Ishikawa (cell line): ENCODE data around the gene ATRNL1.

Experiments used
- CEBPB ChIP-seq: IDR thresholded peaks from 2 replicates; pipeline ENCODE4 v1.6.1; 2012
- EP300 ChIP-seq: IDR thresholded peaks from 2 replicates; pipeline ENCODE4 v1.6.1; 2012; ENCODE audit warnings: borderline replicate concordance
- FOXM1 ChIP-seq: IDR thresholded peaks from 2 replicates; pipeline ENCODE4 v1.6.1; 2012; ENCODE audit warnings: low read depth, borderline replicate concordance
- RAD21 ChIP-seq: IDR thresholded peaks from 2 replicates; pipeline ENCODE4 v1.6.1; 2012; ENCODE audit warnings: low read depth
- TAF1 ChIP-seq: IDR thresholded peaks from 2 replicates; pipeline ENCODE4 v1.6.1; 2012; ENCODE audit warnings: low read depth, mild to moderate bottlenecking
- ZBTB7A ChIP-seq: IDR thresholded peaks from 2 replicates; pipeline ENCODE4 v1.6.1; 2012; ENCODE audit warnings: low read depth
- TF ChIP-seq, protein P1 (sequence below): IDR thresholded peaks from 2 replicates; pipeline ENCODE4 v1.6.1; 2012; ENCODE audit warnings: low read depth, mild to moderate bottlenecking
- TF ChIP-seq, protein P2 (sequence below): IDR thresholded peaks from 2 replicates; pipeline ENCODE4 v1.6.1; 2012

DNA sequence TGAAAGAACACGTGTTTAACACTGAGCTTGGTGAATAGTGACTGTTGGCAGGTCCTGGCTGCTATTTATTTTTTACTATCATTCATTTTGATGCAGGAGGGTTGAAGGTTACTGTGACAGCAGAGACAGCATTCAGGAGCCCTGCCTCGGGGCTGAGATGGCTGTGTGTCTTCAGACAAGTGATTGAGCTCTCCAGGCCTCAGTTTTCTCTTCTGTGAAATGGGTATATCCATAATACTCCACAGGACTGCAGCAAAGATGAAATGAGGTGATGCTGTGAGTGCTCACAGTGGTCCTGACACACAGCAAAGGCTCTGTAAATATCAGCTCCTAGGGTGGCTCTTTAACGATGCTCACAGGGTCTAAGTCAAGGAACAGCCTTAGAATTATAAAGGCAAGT lies 884.7 kb downstream of the ATRNL1 start:
- TF ChIP-seq RAD21 (no peak), TAF1 (no peak), ZBTB7A (no peak), EP300 (no peak), CEBPB (no peak), FOXM1 (no peak)
- TF ChIP-seq, protein P1, sequence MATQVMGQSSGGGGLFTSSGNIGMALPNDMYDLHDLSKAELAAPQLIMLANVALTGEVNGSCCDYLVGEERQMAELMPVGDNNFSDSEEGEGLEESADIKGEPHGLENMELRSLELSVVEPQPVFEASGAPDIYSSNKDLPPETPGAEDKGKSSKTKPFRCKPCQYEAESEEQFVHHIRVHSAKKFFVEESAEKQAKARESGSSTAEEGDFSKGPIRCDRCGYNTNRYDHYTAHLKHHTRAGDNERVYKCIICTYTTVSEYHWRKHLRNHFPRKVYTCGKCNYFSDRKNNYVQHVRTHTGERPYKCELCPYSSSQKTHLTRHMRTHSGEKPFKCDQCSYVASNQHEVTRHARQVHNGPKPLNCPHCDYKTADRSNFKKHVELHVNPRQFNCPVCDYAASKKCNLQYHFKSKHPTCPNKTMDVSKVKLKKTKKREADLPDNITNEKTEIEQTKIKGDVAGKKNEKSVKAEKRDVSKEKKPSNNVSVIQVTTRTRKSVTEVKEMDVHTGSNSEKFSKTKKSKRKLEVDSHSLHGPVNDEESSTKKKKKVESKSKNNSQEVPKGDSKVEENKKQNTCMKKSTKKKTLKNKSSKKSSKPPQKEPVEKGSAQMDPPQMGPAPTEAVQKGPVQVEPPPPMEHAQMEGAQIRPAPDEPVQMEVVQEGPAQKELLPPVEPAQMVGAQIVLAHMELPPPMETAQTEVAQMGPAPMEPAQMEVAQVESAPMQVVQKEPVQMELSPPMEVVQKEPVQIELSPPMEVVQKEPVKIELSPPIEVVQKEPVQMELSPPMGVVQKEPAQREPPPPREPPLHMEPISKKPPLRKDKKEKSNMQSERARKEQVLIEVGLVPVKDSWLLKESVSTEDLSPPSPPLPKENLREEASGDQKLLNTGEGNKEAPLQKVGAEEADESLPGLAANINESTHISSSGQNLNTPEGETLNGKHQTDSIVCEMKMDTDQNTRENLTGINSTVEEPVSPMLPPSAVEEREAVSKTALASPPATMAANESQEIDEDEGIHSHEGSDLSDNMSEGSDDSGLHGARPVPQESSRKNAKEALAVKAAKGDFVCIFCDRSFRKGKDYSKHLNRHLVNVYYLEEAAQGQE = no peak
- TF ChIP-seq, protein P2, sequence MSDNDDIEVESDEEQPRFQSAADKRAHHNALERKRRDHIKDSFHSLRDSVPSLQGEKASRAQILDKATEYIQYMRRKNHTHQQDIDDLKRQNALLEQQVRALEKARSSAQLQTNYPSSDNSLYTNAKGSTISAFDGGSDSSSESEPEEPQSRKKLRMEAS = no peak
